Adrenal gland (tissue), 12 donors: ENCODE measurements around the gene PHIP. TPM values are rescaled to one million over a fixed set of nuclear protein-coding genes. Genes with fewer than 3 reads are reported as not detected.

Source experiments
- DNase-seq, 7 donors: peaks; one replicate each; pipeline ENCODE4 v3.0.0-alpha.2; 2019 to 2020
- H3K27ac ChIP-seq, 5 donors: fragments of 200-600 bp; sonication (generic) in 4 of 5; 1 replicate in 3 of 5; 2 replicates in 2 of 5; pipeline versions ENCODE4 v1.5.1 to v1.8.0; 2016 to 2020; ENCODE audit warnings: mild to moderate bottlenecking in 1 of 5
- H3K27me3 ChIP-seq: fragments of 200-600 bp; 2 replicates; pipeline ENCODE4 v1.8.0; 2021
- H3K36me3 ChIP-seq, 2 donors: fragments of 200-600 bp; replicated peaks in 1 of 2; 1 replicate in 1 of 2; 2 replicates in 1 of 2; pipeline versions ENCODE4 v1.5.1 to v1.8.0; 2018 to 2022
- H3K4me1 ChIP-seq, 2 donors: fragments of 200-600 bp; replicated peaks in 1 of 2; 1 replicate in 1 of 2; 2 replicates in 1 of 2; pipeline versions ENCODE4 v1.5.1 to v1.8.0; 2018 to 2021
- H3K4me3 ChIP-seq, 4 donors: fragments of 200-600 bp; sonication (generic) in 3 of 4; one replicate each; pipeline ENCODE4 v1.5.1; 2016 to 2018
- H3K9me3 ChIP-seq, 3 donors: fragments of 200-600 bp; sonication (generic) in 1 of 3; replicated peaks in 1 of 3; 1 replicate in 2 of 3; 2 replicates in 1 of 3; pipeline versions ENCODE4 v1.5.1 to v1.8.0; 2016 to 2021
- CTCF ChIP-seq, 6 experiments: fragments of 450-650 bp in 4 of 6; fragments of 200-600 bp in 2 of 6; sonication (generic) in 1 of 6; IDR thresholded peaks; 1 replicate in 5 of 6; 2 replicates in 1 of 6; pipeline versions ENCODE4 v1.5.1 to v1.8.0; 2016 to 2021; ENCODE audit warnings: antibody characterized with exemption in 6 of 6, mild to moderate bottlenecking in 2 of 6, moderate library complexity in 1 of 6
- POLR2A ChIP-seq, 2 donors: fragments of 450-650 bp; IDR thresholded peaks; one replicate each; pipeline ENCODE4 v1.6.1; 2017; ENCODE audit warnings: antibody characterized with exemption in 2 of 2, mild to moderate bottlenecking in 2 of 2, moderate library complexity in 1 of 2
- WGBS, 4 donors: extraction: QIAGEN DNeasy Blood & Tissue Kit in 2 of 4; methylation state at CpG; one replicate each; pipeline versions ENCODE4 v1.1.5 to v1.1.7; 2013 to 2017; 5-methylcytosine and 5-hydroxymethylcytosine counted together
- intact Hi-C, 2 donors: fragments of 100-400 bp; cut with DNase I; formaldehyde crosslinking; loops; one replicate each; pipeline versions ENCODE4 v1.14.1 to v1.15.0; 2022 to 2023
- polyA plus RNA-seq, 3 donors: library from polyadenylated mRNA; stranded (reverse); fragments of 200-250 nt in 2 of 3; fragments of 350-450 nt in 1 of 3; fragmentation: Illumina TruSeq in 1 of 3; extraction: RNeasy Lipid Tissue Mini Kit (QIAGEN cat#74804) in 1 of 3; gene quantifications; one replicate each; pipeline ENCODE4 v1.2.3, GENCODE V29; 2013 to 2014
- total RNA-seq, 9 donors: library from RNA; depleted of rRNA in 4 of 9; stranded (reverse); fragments of >200 nt in 4 of 9; fragments of 120-200 nt in 1 of 9; fragmentation: NEBNext Ultra II Directional in 1 of 9; extraction: Animal tissue kit (Norgen Biotek cat#: 25700) in 1 of 9; gene quantifications; one replicate each; pipeline versions ENCODE4 v1.1.0 to v1.2.4, GENCODE V29; 2013 to 2023
- donor health status: healthy with polysubstance abuse.
- donor health status: Bipolar disorder and iron deficiency.
- donor health status: DM: yes; HTN: yes; CAD: no.
- donor health status: DM: no; HTN: no; CAD: no.
- donor health status: DM: no; HTN: no; CAD: no.
- donor health status: DM: yes; HTN: yes; CAD: no.

Gene PHIP
- total and polyA plus RNA-seq, 12 donors: 7.7 to 24.1 (median 16.8) TPM

GRCh38 chr6:79065232-79065631 lies 12.8 kb downstream of the PHIP start:
- H3K4me1 ChIP-seq: peaks cover 5 to 9% of the 10 kb centered on the region in 2 donors
- DNase-seq: no peak
- 73 to 80% (median 79%) methylated on average over 2 of the region's 2 CpGs for WGBS, 4 donors
- no peaks in the 10 kb centered on the region for H3K9me3 ChIP-seq
- no peak overlapping the region for H3K4me3 ChIP-seq
- H3K27me3 ChIP-seq: no peaks in the 10 kb centered on the region
- H3K36me3 ChIP-seq: peaks cover 0 to 4% of the 10 kb centered on the region in 2 donors
- intact Hi-C loops: no loop called here
- H3K27ac ChIP-seq: no peak overlapping the region
- TF ChIP-seq CTCF (IDR thresholded peaks at IDR 0.05) (no peak), POLR2A (IDR thresholded peaks at IDR 0.05) (no peak)

GRCh38 chr6:79064635-79065034 lies 13.4 kb downstream of the PHIP start:
- Histone ChIP-seq H3K4me3 (no peak overlapping the region), H3K4me1 (peaks cover 5 to 9% of the 10 kb centered on the region in 2 donors), H3K36me3 (peaks cover 0 to 10% of the 10 kb centered on the region in 2 donors), H3K9me3 (no peaks in the 10 kb centered on the region), H3K27me3 (no peaks in the 10 kb centered on the region), H3K27ac (no peak overlapping the region)
- intact Hi-C loops: no loop called here
- DNase-seq: no peak
- no peak for TF ChIP-seq POLR2A (IDR thresholded peaks at IDR 0.05)

GRCh38 chr6:79062708-79063107 lies 15.3 kb downstream of the PHIP start:
- no peak overlapping the region for H3K4me3 ChIP-seq
- TF ChIP-seq CTCF (IDR thresholded peaks at IDR 0.05): no peak
- TF ChIP-seq POLR2A (IDR thresholded peaks at IDR 0.05): no peak
- 83 to 96% (median 91%) methylated on average over 2 of the region's 2 CpGs for WGBS, 4 donors
- no peak for DNase-seq
- peaks cover 0 to 9% of the 10 kb centered on the region in 2 donors for H3K4me1 ChIP-seq
- intact Hi-C loops: no loop called here
- H3K36me3 ChIP-seq: peaks cover 0 to 26% of the 10 kb centered on the region in 2 donors
- no peaks in the 10 kb centered on the region for H3K27me3 ChIP-seq
- H3K27ac ChIP-seq: no peak overlapping the region
- no peaks in the 10 kb centered on the region for H3K9me3 ChIP-seq

GRCh38 chr6:79057746-79058145 lies 20.3 kb downstream of the PHIP start:
- WGBS, 4 donors: 93 to 100% (median 97%) methylated on average over 1 of the region's 1 CpG
- DNase-seq: no peak
- Histone ChIP-seq H3K36me3 (peaks cover 0 to 35% of the 10 kb centered on the region in 2 donors), H3K4me3 (no peak overlapping the region), H3K27me3 (no peaks in the 10 kb centered on the region), H3K4me1 (no peaks in the 10 kb centered on the region), H3K9me3 (no peaks in the 10 kb centered on the region), H3K27ac (no peak overlapping the region)
- intact Hi-C loops: no loop called here
- TF ChIP-seq CTCF (IDR thresholded peaks at IDR 0.05) (no peak), POLR2A (IDR thresholded peaks at IDR 0.05) (no peak)

- TF ChIP-seq CTCF (IDR thresholded peaks at IDR 0.05): no peak
- TF ChIP-seq POLR2A (IDR thresholded peaks at IDR 0.05): no peak
- Histone ChIP-seq H3K27me3 (no peaks in the 10 kb centered on the region), H3K4me1 (no peaks in the 10 kb centered on the region), H3K27ac (no peak overlapping the region), H3K9me3 (no peaks in the 10 kb centered on the region), H3K4me3 (no peak overlapping the region), H3K36me3 (peaks cover 0 to 40% of the 10 kb centered on the region in 2 donors)
- WGBS, 4 donors: 69 to 92% (median 89%) methylated on average over 1 of the region's 1 CpG
- DNase-seq: no peak
- intact Hi-C loops: no loop called here
Measured at GRCh38 chr6:79056226-79056625, 21.8 kb downstream of the PHIP start.
